NCI-H1694 (cell line): Measurements from ENCODE around the gene ZFYVE16.
"Not testable (repeated sequence)": the region's sequence is repeated elsewhere in the genome, so short reads cannot be mapped to it uniquely, and the experiment has no call there.

Experiments
- DNase-seq: peaks from one replicate; lab custom pipeline; 2025; lab: John Stamatoyannopoulos, UW

Gene ZFYVE16

DNA sequence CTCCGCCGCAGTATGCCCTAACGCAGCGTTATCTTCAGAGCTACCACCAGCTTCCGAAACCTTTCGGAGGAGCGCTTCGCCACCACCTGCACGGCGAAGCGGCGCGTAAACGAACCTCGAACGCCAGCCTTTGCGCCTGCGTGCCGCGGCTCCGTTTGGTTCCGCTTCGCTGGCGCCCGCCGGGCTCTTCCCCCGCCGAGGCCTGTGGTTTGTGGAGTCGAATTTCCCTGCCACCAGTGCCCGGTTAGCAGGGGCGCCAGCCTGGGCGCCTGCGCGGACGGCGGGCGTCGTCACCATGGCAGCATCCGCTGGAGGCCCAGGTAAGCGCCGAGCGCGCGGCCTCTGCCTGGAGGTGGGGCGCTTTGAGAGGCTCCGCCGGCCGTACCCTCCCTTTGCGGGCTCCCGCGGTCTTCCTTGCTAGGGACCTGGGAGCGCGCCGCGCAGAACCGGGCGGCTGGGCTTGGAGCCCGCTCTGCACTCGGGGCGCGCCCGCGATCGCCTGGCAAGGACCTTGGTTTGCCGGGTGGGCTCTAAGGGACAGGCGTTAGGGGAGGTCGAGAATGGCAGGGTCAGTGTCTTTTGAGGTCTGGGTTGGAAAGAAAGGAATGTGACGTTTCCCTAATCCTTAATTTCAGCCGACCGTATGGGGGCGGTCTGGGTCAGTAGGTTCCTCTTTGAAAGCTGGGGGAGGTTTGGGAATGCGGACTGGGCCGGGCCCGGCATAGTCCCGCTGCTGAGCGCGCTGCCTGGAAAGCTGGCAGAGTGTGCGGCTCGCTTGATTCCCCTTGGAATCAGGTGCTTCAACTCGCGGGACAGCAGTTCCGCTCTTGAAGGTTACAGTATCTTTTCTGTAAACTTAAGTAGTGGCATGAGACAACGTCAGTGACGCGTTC, 80.2 kb downstream of the ZFYVE16 start, which contains the start of gene FAM151B:
FAM151B (plus strand) TSS at position 272 of the 893 bp plus-strand sequence; CDS start at position 296, 24 bp downstream.
- DNase-seq, result peak; percentile 88

DNA sequence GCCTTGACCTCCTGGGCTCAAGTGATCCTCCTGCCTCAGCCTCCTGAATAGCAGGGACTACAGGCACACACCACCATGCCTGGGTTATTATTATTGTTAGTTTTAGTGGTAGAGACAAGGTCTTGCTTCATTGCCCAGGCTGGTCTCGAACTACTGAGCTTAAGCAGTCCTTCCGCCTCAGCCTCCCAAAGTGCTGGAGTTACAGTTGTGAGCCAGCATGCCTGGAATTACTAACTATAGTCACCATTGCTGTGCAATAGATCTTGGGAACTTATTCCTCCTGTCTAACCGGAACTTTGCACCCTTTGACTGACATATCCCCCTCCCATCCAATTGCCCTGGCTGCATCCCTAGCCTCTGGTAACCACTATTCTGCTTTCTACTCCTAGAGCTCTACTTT, 83.4 kb downstream of the ZFYVE16 start:
- DNase-seq, result no peak

DNA sequence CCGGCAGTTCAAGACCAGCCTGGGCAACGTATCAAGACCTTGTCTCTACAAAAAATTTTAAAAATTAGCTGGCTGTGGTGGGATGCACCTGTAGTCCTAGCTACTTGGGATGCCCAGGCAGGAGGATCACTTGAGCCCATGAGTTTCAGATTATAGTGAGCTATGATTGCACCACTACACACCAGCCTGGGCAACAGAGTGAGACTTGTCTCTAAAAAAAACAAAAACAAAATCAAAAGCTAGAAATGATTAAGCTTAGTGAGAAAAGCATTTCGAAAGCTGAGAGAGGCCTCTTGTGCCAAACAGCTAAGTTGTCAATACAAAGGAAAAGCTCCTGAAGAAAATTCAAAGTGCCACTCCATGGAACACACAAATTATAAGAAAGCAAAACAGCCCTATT, 84.9 kb downstream of the ZFYVE16 start:
- no peak for DNase-seq

DNA sequence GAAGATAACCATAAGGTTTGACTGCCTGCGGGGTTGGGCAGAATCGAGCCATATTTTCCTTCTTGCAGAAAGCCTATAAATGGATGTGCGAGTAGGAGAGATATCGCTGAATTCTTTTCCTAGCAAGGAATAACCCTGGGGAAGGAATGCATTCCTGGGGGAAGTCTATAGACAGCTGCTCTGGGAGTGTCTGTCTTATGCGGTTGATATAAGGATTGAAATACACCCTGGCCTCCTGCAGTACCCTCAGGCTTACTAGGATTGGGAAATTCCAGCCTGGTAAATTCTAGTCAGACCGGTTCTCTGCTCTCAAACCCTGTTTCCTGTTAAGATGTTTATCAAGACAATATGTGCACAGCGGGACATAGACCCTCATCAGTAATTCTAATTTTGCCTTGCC, 85.6 kb downstream of the ZFYVE16 start:
- DNase-seq, result not testable (repeated sequence)

DNA sequence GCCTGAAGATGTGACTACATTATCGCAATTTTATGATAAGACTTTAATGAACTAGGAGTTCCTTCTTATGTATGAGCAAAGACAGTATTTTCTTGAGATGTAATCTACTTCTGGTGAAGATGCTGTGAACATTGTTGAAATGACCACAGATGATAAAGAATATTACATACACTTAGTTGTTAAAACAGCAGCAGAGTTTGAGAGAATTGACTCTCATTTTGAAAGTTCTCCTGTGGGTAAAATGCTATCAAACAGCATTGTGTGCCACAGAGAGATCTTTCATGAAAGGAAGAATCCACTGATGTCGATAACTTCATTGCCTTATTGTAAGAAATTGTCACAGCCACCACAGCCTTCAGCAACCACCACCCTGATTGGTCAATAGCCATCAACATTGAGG, 88.0 kb downstream of the ZFYVE16 start:
- DNase-seq, result no peak

DNA sequence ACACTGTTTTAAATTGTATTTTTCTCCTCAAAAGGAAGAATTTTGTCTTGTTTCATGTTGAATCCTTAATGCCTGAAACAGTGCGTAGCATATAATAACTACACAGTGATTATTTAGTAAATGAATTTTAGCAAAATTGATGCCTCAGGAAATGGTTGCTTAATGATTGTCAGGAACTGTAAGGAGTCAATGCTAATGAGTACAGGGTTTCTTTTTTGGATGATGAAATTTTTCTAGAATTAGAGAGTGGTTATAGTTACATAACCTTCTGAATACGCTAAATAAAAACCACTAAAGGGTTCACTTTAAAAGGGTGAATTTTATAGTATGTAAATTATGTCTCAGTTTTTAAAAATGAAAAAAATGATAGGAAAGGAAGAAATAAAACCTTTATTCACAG, 94.9 kb downstream of the ZFYVE16 start:
- DNase-seq, result no peak

DNA sequence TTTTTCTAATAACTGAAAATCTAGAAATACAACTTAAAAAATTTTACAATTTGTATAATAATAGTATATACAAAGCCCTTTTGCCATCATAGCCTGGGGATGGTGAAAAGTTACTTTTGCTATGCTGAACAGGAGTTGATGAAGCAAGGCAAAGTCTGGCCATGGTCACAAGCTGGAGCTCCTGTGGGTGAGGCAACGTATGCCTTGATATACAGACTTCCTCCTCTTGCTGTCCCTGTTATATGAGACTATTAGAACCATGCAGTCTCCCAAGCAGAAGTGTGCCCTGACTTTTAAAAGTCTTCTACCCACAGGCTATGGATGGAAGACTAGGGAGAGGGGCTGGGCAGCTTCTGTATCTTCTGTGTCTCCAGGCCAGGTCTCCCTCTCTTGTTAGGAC, 95.8 kb downstream of the ZFYVE16 start:
- no peak for DNase-seq

DNA sequence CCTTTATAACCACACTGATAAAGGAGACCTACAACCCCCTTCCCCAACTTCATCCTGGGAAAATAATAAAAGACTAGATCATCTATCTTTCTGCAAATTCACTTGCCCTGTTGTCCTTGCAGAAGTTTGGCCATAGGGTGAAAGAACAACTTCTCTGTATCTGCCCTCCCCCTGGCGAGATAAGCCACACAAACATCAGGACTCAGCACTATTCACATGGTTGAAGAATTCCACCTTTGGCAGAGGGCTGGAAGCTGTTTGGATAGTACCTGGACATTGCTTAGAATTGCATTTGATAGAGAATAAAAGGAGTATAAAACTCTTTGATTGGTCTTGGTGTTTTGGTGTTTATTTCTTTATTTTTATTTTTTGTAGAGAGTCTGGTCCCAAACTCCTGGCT, 97.0 kb downstream of the ZFYVE16 start:
- DNase-seq, result no peak

DNA sequence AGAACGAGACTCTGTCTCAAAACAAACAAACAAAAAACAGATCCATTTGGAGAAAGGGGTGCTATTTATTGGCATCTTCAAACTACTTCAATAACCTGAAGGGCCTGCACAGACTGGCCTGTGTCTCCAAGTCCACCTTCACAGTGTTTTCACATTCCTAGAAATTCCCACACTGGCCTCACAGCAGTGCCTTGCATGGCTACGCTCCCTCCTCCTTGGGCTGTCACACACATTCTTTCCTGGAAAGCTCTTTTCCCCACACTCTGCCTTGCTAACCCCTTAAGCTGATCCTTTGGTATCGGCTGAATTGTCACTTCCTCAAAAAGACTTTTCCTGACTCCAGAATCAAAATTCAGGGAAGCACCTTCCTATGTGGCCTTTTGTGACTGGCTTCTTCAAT, 99.8 kb downstream of the ZFYVE16 start:
- no peak for DNase-seq

DNA sequence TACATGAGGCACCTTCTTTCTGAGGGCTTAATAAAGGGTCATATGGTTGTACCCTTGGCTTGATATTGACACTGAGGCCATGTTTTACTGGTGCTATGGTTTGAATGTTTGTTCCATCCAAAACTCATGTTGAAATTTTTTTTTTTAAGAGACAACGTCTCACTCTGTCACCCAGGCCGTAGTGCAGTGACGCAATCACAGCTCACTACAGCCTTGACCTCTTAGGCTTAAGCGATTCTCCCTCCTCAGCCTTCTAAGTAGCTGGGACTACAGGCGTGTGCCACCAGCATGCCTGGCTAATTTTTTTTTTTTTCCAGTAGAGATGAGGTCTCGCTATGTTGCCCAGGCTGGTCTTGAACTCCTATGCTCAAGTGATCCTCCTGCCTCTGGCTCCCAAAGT, 101.0 kb downstream of the ZFYVE16 start:
- no peak for DNase-seq

DNA sequence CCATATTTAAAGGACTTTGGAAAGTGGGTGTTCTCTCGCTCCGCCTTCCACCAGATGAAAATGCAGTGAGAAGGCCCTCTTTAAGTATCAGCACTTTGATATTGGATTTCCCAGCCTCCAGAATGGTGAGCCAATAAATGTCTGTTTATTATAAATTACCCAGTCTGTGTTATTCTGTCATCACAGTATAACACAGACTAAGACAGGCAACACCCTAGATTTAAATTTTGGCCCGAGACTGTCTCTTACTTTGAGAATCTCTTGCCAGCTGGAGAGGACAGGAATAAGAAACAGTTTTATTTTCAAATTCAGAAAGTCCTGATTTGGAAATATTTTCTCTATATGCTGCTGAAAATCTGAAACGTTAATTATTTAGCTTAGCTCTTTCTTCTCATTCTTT, 101.5 kb downstream of the ZFYVE16 start:
- DNase-seq, result no peak

DNA sequence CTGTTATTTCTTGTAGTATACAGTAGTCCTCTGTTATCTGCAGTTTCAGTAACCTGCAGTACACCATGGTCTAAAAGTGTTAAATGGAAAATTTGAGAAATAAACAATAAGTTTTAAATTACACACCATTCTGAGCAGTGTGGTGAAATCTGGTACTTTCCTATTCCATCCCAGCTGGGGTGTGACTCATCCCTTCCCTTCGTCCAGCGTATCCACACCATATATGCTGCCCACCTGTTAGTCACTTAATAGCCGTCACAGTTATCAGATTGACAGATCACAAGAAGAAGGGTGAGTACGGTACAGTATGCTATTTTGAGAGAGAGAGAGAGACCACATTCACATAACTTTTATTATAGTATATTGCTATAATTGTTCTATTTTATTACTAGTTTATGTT, 109.0 kb downstream of the ZFYVE16 start:
- DNase-seq, result no peak
